ENCODE results near the gene NPW. TPM values are rescaled to one million over a fixed set of nuclear protein-coding genes. Genes with fewer than 3 reads are reported as not detected.

Gene NPW
- total RNA-seq, 2 experiments from 2014 or later, result 29.1 to 34.2 TPM

- Mint-ChIP-seq H3K27ac (no peak overlapping the region), H3K9me3 (no peaks in the 10 kb centered on the region), H3K4me1 (peaks cover 17% of the 10 kb centered on the region), H3K36me3 (peaks cover 16% of the 10 kb centered on the region), H3K4me3 (no peak overlapping the region), H3K27me3 (peaks cover 31% of the 10 kb centered on the region)
- no peak for DNase-seq
These were observed 38.9 kb upstream of the NPW start for GRCh38 chr16:1980770-1981087.

DNA sequence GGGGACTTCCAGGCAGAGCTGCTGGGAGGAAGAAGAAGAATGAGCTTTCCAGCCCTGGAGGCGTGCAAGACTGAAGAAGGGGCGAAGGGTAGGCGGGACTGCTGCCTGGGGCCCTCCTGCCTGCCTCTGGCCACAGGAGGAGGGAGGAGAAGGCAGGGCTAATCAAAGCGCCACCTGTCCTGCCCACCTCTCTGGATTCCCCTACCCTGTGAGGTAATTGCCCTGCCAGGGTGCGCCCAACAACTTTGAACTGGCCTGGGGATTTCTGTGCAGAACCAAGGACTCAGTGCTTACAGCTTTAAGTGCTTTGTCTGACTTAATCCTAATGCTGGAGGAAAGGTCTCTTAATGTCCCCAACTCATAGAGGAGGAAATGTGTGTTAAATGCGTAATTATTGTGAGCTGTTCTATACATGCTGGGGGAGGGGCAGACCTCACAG, 38.2 kb upstream of the NPW start, which contains the start of gene NOXO1:
Gene NOXO1 (minus strand): TSS at position 72 of the 439 bp plus-strand sequence. CDS start 290 bp downstream, outside the sequence.
- Mint-ChIP-seq H3K4me1 (peaks cover 17% of the 10 kb centered on the region), H3K36me3 (peaks cover 12% of the 10 kb centered on the region), H3K27ac (peak within 1 kb of the TSS; percentile 20), H3K27me3 (peaks cover 31% of the 10 kb centered on the region), H3K4me3 (peak within 1 kb of the TSS; percentile 37), H3K9me3 (no peaks in the 10 kb centered on the region)
- no peak for DNase-seq

DNA sequence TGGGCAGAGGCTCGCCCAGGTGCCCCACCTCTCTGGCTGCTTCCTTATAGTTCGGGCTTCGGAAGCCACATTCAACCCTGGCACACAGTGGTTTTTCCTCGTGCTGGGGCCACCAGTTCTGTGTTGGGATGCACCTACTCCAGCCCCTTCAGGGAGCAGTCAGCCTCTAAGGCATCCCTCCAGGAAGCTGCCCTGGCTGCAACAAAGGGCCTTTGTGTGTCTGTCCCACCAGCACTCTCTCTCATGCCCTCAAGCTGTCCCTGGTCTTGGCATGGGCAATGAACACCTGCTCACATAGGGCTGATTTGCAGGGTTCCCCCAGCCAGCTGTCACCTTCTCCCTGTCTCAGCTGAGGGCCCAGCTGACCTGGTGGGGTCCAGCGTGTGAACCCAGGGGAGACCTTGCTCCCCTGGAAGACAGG, 37.6 kb upstream of the NPW start:
- H3K27ac Mint-ChIP-seq, result no peak overlapping the region
- H3K9me3 Mint-ChIP-seq, result no peaks in the 10 kb centered on the region
- H3K4me3 Mint-ChIP-seq, result no peak overlapping the region
- peaks cover 17% of the 10 kb centered on the region for H3K4me1 Mint-ChIP-seq
- peaks cover 31% of the 10 kb centered on the region for H3K27me3 Mint-ChIP-seq
- H3K36me3 Mint-ChIP-seq, result peaks cover 18% of the 10 kb centered on the region
- no peak for DNase-seq

- Mint-ChIP-seq H3K4me1 (peaks cover 17% of the 10 kb centered on the region), H3K4me3 (peak overlapping the region; percentile 70), H3K9me3 (no peaks in the 10 kb centered on the region), H3K27ac (no peak overlapping the region), H3K27me3 (peaks cover 37% of the 10 kb centered on the region), H3K36me3 (peaks cover 16% of the 10 kb centered on the region)
- DNase-seq, result no peak
These were observed 36.5 kb upstream of the NPW start for GRCh38 chr16:1982991-1983543.

DNA sequence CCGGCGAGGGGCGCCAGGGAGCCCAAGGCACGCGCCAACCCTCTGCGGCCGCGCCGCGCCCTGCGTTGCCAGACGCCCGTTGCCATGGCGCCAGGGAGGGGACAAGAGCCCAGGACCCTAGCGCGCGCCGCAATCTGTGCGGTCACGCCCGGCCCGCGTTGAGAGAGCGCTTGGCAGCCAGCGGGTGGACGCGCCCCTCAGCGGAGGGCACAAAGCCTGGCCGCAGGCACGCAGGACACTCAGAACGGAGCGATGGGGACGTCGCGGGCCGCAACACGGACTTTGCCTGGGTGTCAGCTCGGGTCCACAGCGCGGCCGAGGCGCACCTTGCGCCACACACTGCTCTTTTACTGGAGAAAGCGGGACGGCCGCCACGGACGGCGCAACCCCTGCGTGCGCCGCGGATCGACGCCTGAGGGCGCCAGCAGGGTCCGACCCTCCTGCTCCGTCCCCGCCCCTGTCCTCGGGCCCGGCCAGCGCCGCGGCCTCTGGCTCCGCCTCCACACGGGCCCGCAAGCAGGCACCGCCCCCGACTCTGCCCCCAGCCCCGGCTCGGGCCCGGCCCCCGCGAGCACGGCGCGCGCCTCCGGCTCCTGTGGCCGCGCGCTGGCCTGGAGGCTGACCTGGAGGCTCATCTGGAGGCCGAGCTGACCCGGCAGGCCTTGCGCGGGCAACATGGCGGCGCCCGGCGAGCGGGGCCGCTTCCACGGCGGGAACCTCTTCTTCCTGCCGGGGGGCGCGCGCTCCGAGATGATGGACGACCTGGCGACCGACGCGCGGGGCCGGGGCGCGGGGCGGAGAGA, 35.8 kb upstream of the NPW start, which contains the start of gene GFER:
Gene GFER (plus strand): TSS at position 650 of the 803 bp plus-strand sequence. CDS start 26 bp downstream, at position 676.
- H3K4me3 Mint-ChIP-seq, result peak within 1 kb of the TSS; percentile 84
- peaks cover 12% of the 10 kb centered on the region for H3K36me3 Mint-ChIP-seq
- peaks cover 20% of the 10 kb centered on the region for H3K4me1 Mint-ChIP-seq
- peaks cover 43% of the 10 kb centered on the region for H3K27me3 Mint-ChIP-seq
- DNase-seq, result peak; percentile 85
- H3K9me3 Mint-ChIP-seq, result no peaks in the 10 kb centered on the region
- H3K27ac Mint-ChIP-seq, result peak within 1 kb of the TSS; percentile 12

DNA sequence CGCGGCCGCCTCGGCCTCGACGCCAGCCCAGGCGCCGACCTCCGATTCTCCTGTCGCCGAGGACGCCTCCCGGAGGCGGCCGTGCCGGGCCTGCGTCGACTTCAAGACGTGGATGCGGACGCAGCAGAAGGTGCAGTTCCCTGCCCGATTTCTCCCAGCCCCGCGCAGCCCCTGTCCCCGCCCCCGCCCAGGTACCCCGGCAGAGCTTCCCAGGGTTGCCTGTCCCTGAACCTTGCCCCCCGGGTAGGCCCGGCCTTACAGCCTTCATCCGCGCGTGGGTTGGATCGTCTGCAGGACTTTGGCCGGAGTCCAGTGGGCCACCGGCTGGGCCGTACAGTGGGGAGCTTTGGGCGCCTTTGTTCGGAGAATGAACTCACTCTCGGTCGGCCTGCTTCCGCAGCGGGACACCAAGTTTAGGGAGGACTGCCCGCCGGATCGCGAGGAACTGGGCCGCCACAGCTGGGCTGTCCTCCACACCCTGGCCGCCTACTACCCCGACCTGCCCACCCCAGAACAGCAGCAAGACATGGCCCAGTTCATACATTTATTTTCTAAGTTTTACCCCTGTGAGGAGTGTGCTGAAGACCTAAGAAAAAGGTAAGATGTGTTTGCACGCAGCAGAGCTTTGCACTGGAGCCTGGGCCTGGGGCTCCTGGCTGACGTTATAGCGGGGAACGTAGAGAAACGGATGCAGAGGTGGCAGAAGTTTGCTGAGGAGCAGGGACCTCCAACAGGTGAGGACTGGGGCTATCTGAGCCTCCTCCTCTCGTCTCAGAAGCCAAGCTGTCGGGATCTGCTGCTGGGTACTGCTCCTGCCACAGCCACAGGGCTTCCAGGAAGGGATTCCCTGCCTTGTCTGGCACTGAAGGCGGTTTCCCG, 35.0 kb upstream of the NPW start:
- no peak for DNase-seq
- H3K4me3 Mint-ChIP-seq, result peak overlapping the region; percentile 84
- peaks cover 23% of the 10 kb centered on the region for H3K4me1 Mint-ChIP-seq
- peaks cover 51% of the 10 kb centered on the region for H3K27me3 Mint-ChIP-seq
- H3K27ac Mint-ChIP-seq, result peak overlapping the region; percentile 12
- H3K9me3 Mint-ChIP-seq, result no peaks in the 10 kb centered on the region
- peaks cover 12% of the 10 kb centered on the region for H3K36me3 Mint-ChIP-seq

- peaks cover 12% of the 10 kb centered on the region for H3K36me3 Mint-ChIP-seq
- H3K9me3 Mint-ChIP-seq, result no peaks in the 10 kb centered on the region
- peaks cover 23% of the 10 kb centered on the region for H3K4me1 Mint-ChIP-seq
- H3K4me3 Mint-ChIP-seq, result peak overlapping the region; percentile 84
- H3K27ac Mint-ChIP-seq, result no peak overlapping the region
- H3K27me3 Mint-ChIP-seq, result peaks cover 52% of the 10 kb centered on the region
- DNase-seq, result no peak
These were observed 34.0 kb upstream of the NPW start for GRCh38 chr16:1985466-1986150.

GRCh38 chr16:1987198-1987597, 32.4 kb upstream of the NPW start:
- no peak overlapping the region for H3K27ac Mint-ChIP-seq
- no peak for DNase-seq
- H3K36me3 Mint-ChIP-seq, result peaks cover 12% of the 10 kb centered on the region
- H3K27me3 Mint-ChIP-seq, result peaks cover 44% of the 10 kb centered on the region
- peaks cover 26% of the 10 kb centered on the region for H3K4me1 Mint-ChIP-seq
- no peak overlapping the region for H3K4me3 Mint-ChIP-seq
- H3K9me3 Mint-ChIP-seq, result no peaks in the 10 kb centered on the region

- Mint-ChIP-seq H3K9me3 (no peaks in the 10 kb centered on the region), H3K4me3 (peak within 1 kb of the TSS; percentile 59), H3K36me3 (peaks cover 12% of the 10 kb centered on the region), H3K27ac (no peak within 1 kb of the TSS), H3K27me3 (peaks cover 32% of the 10 kb centered on the region), H3K4me1 (peaks cover 26% of the 10 kb centered on the region)
- DNase-seq, result no peak
These were observed 30.1 kb upstream of the NPW start, which contains the start of gene SYNGR3 for GRCh38 chr16:1989209-1990100. TSS of gene SYNGR3 (plus strand) at chr16:1989970. CDS start at chr16:1990103, 133 bp downstream.

- H3K4me3 Mint-ChIP-seq, result peak overlapping the region; percentile 59
- DNase-seq, result no peak
- no peak overlapping the region for H3K27ac Mint-ChIP-seq
These were observed 29.6 kb upstream of the NPW start for GRCh38 chr16:1990101-1990350.

DNA sequence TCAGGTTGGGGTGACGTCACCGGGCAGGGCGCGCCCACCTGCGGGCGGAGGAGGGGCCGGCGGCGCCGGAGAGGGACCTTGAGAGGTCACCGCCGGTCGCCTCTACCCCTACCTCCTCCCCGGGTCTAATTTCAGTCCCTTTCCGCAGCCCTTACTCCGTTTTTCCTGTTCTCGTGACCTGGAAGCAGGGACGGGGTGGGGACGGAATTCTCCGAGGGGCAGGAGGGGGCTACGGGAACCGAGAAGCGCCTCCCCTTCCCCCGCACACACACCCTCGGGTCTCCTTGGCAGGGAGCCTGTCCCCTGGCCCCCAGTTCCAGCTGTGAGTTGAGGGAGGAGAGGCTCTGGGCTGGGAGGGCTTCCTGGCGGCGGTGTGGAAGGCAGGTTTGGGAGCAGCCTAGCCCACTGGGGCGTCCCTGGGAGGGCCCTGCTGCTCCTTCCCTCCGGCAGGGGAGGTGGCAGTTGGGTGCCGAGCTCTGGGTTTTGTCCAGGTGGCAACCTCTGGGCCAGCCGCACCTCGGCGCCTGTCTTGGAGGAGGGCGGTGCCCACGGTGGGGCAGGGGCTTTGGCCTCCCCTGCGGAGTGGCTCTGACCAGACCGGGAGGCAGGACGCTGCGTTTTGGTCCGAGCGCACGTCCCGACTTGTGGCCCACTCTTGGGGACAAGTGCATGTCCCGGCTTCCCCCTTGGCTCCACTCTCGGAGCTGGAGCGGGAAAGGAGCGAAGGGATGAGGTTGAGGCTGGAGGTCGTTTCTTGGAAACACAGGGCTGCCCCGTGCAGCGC, 29.0 kb upstream of the NPW start:
- peak; percentile 50 for DNase-seq
- no peaks in the 10 kb centered on the region for H3K9me3 Mint-ChIP-seq
- peak overlapping the region; percentile 59 for H3K4me3 Mint-ChIP-seq
- H3K27ac Mint-ChIP-seq, result peak overlapping the region; percentile 66
- H3K27me3 Mint-ChIP-seq, result peaks cover 32% of the 10 kb centered on the region
- H3K4me1 Mint-ChIP-seq, result peaks cover 22% of the 10 kb centered on the region
- H3K36me3 Mint-ChIP-seq, result peaks cover 15% of the 10 kb centered on the region

More at GRCh38 chr16:1990101-1990350, 29.6 kb upstream of the NPW start:
- H3K4me1 Mint-ChIP-seq, result peaks cover 26% of the 10 kb centered on the region
- peaks cover 32% of the 10 kb centered on the region for H3K27me3 Mint-ChIP-seq
- H3K9me3 Mint-ChIP-seq, result no peaks in the 10 kb centered on the region
- peaks cover 12% of the 10 kb centered on the region for H3K36me3 Mint-ChIP-seq

DNA sequence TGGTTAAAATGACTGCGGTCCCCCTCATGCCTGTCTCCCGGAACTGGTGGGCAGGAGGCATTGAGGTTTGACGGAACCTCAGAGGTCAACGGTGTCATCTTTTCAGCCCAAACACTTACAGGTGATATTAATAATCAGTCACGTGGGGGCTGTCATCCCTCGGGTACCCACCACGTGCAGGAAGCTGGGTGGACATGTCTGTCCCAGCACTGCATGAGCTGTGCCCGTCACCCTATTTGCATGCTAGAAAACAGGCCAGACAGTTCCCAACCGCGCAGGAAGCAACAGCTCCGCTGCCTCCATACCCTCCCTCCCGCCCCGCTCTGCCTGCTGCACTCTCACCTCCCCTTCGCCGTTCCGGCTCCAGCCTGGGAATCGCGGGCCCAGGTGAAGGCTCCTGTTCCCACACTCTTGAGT, 28.4 kb upstream of the NPW start:
- H3K4me3 Mint-ChIP-seq, result peak overlapping the region; percentile 59
- H3K9me3 Mint-ChIP-seq, result no peaks in the 10 kb centered on the region
- DNase-seq, result peak; percentile 60
- peaks cover 32% of the 10 kb centered on the region for H3K27me3 Mint-ChIP-seq
- H3K36me3 Mint-ChIP-seq, result peaks cover 17% of the 10 kb centered on the region
- H3K4me1 Mint-ChIP-seq, result peaks cover 22% of the 10 kb centered on the region
- peak overlapping the region; percentile 66 for H3K27ac Mint-ChIP-seq

DNA sequence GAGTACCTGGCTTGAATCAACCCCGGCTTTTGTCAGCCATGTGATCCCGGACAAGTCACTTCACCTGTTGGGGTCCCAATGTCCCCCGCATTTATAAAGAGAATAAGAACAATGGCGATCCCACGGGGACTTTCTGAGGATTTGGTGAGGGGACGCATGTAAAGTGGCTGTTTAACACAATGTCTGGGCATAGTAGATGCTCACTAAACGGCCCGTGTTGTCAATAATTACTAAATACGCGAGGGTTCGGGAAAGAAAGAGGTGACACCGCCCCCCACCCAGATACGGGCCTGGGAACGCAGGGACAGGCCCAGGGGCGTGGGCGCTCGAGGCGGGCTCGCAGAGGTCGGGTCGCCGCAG, 28.0 kb upstream of the NPW start:
- H3K4me3 Mint-ChIP-seq, result peak overlapping the region; percentile 59
- H3K27ac Mint-ChIP-seq, result peak overlapping the region; percentile 66
- H3K27me3 Mint-ChIP-seq, result peaks cover 32% of the 10 kb centered on the region
- no peaks in the 10 kb centered on the region for H3K9me3 Mint-ChIP-seq
- H3K36me3 Mint-ChIP-seq, result peaks cover 13% of the 10 kb centered on the region
- peaks cover 25% of the 10 kb centered on the region for H3K4me1 Mint-ChIP-seq
- DNase-seq, result no peak
